Stimulated activated CD8-positive, alpha-beta memory T cell treated with anti-CD3 and anti-CD28 coated beads, Interleukin-2, amount 100 ng/mL, for 48 hours (primary cell): ENCODE measurements around the gene PLA2G7.

ENCODE experiments used
- DNase-seq, 2 donors: peaks; one replicate each; pipeline ENCODE4 v3.0.0-alpha.2; 2020; ENCODE audit warnings: low read depth in 2 of 2

Gene PLA2G7

GRCh38 chr6:46688966-46689335, 46.2 kb downstream of the PLA2G7 start:
- DNase-seq, result no peak

GRCh38 chr6:46688117-46688965, 46.8 kb downstream of the PLA2G7 start:
- no peak for DNase-seq

DNA sequence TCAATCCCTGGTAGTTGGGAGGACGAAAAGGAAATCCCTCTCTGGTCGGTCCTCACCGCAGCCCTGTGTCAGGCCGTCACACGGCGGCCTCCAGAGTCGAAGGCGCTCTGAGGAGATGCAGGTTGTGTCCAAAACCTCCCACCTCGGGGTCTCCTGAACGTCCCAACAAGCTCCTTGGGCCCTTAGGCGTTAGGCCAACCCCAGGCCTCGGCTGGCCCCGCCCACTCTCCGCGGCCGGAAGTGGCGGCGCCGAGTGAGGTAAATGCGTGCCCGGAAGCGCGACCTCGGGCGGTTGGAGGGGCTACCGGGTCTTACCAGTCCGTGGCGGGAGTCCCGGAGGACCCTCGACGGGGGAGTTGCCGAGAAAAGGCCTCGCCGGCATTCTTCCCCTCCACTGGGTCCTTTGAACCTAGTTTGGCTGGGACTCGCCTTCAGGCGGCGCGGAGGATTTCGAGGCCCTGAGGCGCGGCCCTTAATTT, 47.5 kb downstream of the PLA2G7 start, which contains the start of gene TDRD6:
TDRD6 (plus strand) TSS at position 267 of the 479 bp plus-strand sequence. CDS start 244 bp downstream, outside the sequence.
- DNase-seq, result no peak

GRCh38 chr6:46684771-46685170, 50.4 kb downstream of the PLA2G7 start:
- no peak for DNase-seq

DNA sequence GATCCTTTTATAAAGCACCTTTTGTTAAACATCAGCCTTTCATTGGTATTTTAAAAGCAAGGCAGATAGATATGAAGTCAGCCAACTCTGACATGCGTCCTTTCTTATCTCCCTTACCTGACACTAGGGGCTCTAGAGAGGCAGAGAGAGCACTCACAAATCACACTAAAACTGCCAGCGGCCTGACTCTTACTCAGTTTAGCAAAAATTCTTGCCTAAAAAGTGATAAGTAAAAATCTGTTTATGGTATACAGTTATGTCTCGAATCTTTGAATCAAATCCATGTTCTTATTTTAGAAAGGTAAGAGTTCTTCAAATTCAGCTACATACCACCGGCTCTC, 57.9 kb downstream of the PLA2G7 start:
- no peak for DNase-seq

GRCh38 chr6:46676604-46677313, 58.4 kb downstream of the PLA2G7 start:
- DNase-seq, result no peak

DNA sequence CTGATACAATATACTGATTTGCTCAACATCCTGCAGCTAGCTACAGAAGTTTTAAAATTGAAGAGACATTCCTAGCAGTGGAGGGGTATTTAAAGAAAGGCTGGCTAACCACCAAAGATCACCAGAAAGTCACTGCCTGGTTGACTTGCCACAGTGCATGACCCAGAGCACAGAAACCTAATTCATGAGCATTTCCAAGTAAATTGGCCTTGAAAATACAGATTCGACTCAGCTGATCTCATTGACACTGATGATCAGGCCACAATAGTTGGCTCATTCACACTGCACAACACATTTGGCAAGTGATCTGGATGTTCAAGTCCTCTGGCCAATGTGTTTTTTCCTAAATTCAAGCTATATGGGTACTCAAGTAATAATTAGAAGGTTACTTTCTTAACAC, 60.8 kb downstream of the PLA2G7 start:
- DNase-seq, result no peak

GRCh38 chr6:46667377-46667776, 67.8 kb downstream of the PLA2G7 start:
- no peak for DNase-seq

DNA sequence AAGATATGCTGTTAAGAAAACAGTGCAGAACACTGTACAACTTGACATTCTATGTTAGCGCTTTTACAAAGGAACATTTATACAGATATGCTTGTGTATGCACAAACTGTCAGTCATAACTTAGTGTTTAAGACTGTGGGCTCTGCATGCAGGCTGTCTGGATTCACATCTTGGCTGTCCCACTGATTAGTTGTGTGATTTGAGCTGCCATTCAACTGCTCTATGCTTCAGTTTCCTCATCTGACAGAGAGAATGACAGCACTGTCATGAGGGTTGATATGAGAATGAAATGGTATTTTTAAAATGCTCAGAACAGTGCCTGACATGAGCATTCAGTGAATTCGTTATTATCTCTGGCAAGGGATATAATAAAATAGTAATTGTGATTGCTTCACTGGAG, 73.7 kb downstream of the PLA2G7 start:
- no peak for DNase-seq

DNA sequence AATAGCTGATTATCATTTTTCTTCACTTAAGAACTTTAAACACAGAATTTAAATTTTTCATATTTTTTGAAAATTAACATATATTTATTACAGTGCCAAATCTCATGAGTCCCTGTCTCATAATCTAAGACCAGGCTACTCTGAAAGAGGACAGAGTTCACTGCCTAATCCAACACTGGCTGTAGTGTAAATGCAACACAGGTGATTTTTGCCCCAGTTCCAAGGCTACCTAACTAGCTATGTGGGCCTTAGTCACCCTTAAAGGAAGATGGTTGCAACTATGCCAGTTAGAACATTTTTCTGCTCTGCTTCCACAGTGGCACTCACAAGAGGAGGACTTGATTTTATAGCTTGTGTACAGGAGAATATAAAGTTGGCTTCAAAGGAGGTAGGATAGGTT, 77.5 kb downstream of the PLA2G7 start:
- DNase-seq, result no peak

- DNase-seq, result no peak
These were observed 79.4 kb downstream of the PLA2G7 start for GRCh38 chr6:46655803-46656202.
